Left ventricle myocardium inferior (tissue), 1 donor: ENCODE results near the gene DIAPH2. TPM values are rescaled to one million over a fixed set of nuclear protein-coding genes. Genes with fewer than 3 reads are reported as not detected.

Source experiments
- DNase-seq: peaks from one replicate; pipeline ENCODE4 v3.0.0-alpha.2; 2020
- H3K27ac ChIP-seq: fragments of 200-600 bp; replicated peaks from 2 replicates; pipeline ENCODE4 v1.8.0; 2021
- H3K27me3 ChIP-seq: fragments of 200-600 bp; 2 replicates; pipeline ENCODE4 v1.8.0; 2021; ENCODE audit warnings: low read depth
- H3K36me3 ChIP-seq: fragments of 200-600 bp; 2 replicates; pipeline ENCODE4 v1.8.0; 2021
- H3K4me1 ChIP-seq: fragments of 200-600 bp; 2 replicates; pipeline ENCODE4 v1.8.0; 2021
- H3K4me3 ChIP-seq: fragments of 200-600 bp; 2 replicates; pipeline ENCODE4 v1.8.0; 2021; ENCODE audit warnings: mild to moderate bottlenecking, moderate library complexity
- H3K9me3 ChIP-seq: fragments of 200-600 bp; replicated peaks from 2 replicates; pipeline ENCODE4 v1.8.0; 2021
- intact Hi-C: fragments of 100-400 bp; cut with micrococcal nuclease; formaldehyde crosslinking; loops from one replicate; pipeline ENCODE4 v1.11.0; 2022
- total RNA-seq: library from RNA; stranded (reverse); fragmentation: NEBNext Ultra II Directional; extraction: Animal tissue kit (Norgen Biotek cat#: 25700); gene quantifications from one replicate; pipeline ENCODE4 v1.2.1, GENCODE V29; 2021
- TF ChIP-seq, protein P1 (sequence below): fragments of 200-600 bp; IDR thresholded peaks from 2 replicates; pipeline ENCODE4 v1.8.0; 2021; ENCODE audit warnings: antibody characterized with exemption, mild to moderate bottlenecking, borderline replicate concordance
- donor health status: DM: no; HTN: yes; CAD: no; lungs with severe emphysema.

Gene DIAPH2
- total RNA-seq, 1 donor from 2014 or later: 9.3 TPM

DNA sequence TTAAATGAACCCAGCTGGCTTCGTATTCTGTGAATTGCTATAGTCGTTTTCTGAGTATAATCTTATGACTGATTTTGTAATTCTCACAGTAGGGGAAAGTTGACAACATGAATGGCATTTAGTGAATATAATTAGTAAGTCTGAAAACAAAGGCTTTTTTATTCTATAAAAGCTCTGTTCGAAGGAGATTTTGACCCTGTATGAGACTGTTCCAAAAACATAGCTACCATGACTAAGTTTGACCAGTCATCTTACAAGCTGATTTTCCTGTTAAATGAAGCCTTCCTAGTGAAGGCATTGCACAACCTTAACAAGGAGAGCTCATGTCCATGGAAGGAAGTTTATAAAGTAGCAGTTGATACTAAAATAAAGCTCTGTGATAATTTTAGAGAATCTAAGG lies 441.4 kb downstream of the DIAPH2 start:
- Histone ChIP-seq H3K9me3 (no peaks in the 10 kb centered on the region), H3K27ac (no peak overlapping the region), H3K4me3 (no peak overlapping the region), H3K4me1 (no peaks in the 10 kb centered on the region), H3K36me3 (no peaks in the 10 kb centered on the region), H3K27me3 (no peaks in the 10 kb centered on the region)
- TF ChIP-seq, protein P1, sequence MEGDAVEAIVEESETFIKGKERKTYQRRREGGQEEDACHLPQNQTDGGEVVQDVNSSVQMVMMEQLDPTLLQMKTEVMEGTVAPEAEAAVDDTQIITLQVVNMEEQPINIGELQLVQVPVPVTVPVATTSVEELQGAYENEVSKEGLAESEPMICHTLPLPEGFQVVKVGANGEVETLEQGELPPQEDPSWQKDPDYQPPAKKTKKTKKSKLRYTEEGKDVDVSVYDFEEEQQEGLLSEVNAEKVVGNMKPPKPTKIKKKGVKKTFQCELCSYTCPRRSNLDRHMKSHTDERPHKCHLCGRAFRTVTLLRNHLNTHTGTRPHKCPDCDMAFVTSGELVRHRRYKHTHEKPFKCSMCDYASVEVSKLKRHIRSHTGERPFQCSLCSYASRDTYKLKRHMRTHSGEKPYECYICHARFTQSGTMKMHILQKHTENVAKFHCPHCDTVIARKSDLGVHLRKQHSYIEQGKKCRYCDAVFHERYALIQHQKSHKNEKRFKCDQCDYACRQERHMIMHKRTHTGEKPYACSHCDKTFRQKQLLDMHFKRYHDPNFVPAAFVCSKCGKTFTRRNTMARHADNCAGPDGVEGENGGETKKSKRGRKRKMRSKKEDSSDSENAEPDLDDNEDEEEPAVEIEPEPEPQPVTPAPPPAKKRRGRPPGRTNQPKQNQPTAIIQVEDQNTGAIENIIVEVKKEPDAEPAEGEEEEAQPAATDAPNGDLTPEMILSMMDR: no peak
- intact Hi-C loops: no loop called here
- no peak for DNase-seq

DNA sequence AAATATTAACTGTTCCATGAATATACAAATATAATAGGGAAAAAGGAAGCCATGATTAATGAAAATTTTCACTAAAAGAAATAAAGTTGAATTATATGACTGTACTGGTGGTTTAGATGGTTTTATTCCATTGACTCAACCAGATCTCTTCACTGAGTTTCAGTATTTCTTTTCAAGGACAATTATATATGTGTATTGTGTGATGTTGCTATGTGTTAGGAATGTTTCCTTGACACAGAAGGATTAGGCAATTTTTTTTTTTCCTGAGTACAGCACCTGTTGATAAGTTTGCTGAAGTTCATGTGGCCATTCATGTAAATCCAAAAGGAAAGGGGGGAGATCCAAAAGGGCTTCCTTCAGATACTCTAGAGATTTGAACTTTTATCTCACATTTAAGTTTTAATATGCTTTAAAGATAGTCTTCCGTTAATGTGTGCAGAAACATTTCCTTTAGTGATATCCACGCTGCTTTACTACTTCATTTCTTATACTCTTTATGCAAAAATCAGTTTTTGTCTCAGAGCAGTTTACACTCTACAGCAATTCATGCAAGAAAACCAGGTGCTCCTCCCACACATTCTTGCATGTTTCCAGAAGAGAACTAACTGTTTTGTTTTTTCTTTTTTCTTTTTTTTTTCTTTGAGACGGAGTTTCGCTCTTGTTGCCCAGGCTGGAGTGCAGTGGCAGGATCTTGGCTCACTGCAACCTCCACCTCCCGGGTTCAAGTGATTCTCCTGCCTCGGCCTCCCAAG lies 448.2 kb downstream of the DIAPH2 start:
- no peak for DNase-seq
- intact Hi-C loops: no loop called here
- Histone ChIP-seq H3K9me3 (no peaks in the 10 kb centered on the region), H3K4me1 (no peaks in the 10 kb centered on the region), H3K36me3 (no peaks in the 10 kb centered on the region), H3K27ac (no peak overlapping the region), H3K4me3 (no peak overlapping the region), H3K27me3 (no peaks in the 10 kb centered on the region)
- TF ChIP-seq, protein P1: no peak

DNA sequence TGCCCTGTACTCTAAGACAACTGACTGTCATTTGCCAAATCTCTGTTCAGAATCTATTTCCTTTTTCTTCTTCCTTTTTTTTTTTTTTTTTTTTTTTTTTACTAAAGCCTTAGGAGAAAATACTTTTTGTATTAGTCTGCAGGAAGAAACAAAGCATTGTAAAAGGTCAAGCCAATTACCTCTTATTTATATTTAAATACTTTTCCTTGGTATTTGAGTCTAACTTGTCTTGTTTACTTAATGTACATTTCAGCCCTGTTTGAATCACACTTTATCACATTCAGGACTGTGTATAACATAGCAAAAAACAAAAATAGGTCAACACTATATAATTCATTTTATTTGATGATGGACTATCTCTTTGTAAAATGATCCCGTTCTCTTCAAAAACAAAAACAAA lies 461.3 kb downstream of the DIAPH2 start:
- intact Hi-C loops: no loop called here
- no peaks in the 10 kb centered on the region for H3K4me1 ChIP-seq
- TF ChIP-seq, protein P1: no peak
- no peak overlapping the region for H3K4me3 ChIP-seq
- DNase-seq: no peak
- H3K9me3 ChIP-seq: no peaks in the 10 kb centered on the region
- H3K27ac ChIP-seq: no peak overlapping the region
- no peaks in the 10 kb centered on the region for H3K27me3 ChIP-seq
- H3K36me3 ChIP-seq: no peaks in the 10 kb centered on the region

DNA sequence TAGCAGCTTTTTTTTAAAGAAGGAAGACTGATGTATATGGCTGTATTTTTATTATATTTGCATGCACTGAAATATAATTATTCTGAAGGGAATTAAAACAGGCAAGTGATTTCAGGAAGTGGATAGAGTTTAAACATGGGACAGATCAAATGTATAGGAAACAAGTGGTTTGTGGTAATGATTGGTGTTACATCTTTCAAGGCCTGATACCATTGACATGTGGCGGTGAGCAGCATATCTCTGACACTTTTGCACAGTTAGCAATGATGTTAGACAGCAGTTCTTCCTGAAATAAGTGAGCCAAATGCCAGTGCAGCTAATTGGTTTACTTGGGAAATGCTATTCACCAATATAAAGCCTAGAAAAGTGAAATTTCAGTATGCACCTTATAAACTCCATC lies 471.2 kb downstream of the DIAPH2 start:
- H3K27ac ChIP-seq: no peak overlapping the region
- no peaks in the 10 kb centered on the region for H3K4me1 ChIP-seq
- H3K9me3 ChIP-seq: no peaks in the 10 kb centered on the region
- no peak overlapping the region for H3K4me3 ChIP-seq
- no peak for DNase-seq
- no peaks in the 10 kb centered on the region for H3K36me3 ChIP-seq
- TF ChIP-seq, protein P1: no peak
- no peaks in the 10 kb centered on the region for H3K27me3 ChIP-seq
- intact Hi-C loops: no loop called here

DNA sequence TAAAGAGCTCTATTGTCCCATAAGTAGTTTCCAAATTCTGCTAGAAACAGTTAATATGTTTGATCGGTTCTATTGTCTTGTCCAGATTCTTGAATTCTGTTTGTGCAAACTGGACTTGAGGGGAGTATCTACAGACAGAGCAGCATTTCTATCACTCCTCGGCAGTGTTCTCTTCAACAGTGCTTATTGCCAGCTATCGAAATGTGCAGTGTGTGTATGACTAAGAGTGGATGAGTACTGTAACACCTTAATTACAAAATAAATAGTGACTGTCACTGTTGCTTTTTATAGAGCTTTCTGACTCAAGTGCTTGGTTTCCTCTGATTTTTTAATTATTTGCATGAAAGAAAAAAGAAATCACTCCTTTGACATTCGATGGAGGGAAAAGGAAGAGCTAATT lies 473.6 kb downstream of the DIAPH2 start:
- H3K36me3 ChIP-seq: no peaks in the 10 kb centered on the region
- DNase-seq: no peak
- H3K4me1 ChIP-seq: no peaks in the 10 kb centered on the region
- TF ChIP-seq, protein P1: no peak
- H3K9me3 ChIP-seq: no peaks in the 10 kb centered on the region
- H3K27ac ChIP-seq: no peak overlapping the region
- H3K27me3 ChIP-seq: no peaks in the 10 kb centered on the region
- intact Hi-C loops: no loop called here
- H3K4me3 ChIP-seq: no peak overlapping the region
